Measurements from ENCODE around the gene UBN1. TPM values are rescaled to one million over a fixed set of nuclear protein-coding genes. Genes with fewer than 3 reads are reported as not detected.
"Not testable (repeated sequence)": the region's sequence is repeated elsewhere in the genome, so short reads cannot be mapped to it uniquely, and the experiment has no call there.

The UBN1 gene
- total RNA-seq, 2 donors from 2014 or later, result 47.5 to 69.8 TPM

GRCh38 chr16:4915226-4915761 lies 68.0 kb downstream of the UBN1 start:
- ATAC-seq, result no peak
- no peaks in the 10 kb centered on the region for H3K9me3 ChIP-seq (ENCODE audit: control insufficient read depth, low read length, poor library complexity, severe bottlenecking)
- H3K27me3 Mint-ChIP-seq, result peaks cover 6% of the 10 kb centered on the region
- DNase-seq, result no peak
- H3K27ac Mint-ChIP-seq, result no peak overlapping the region
- no peaks in the 10 kb centered on the region for H3K4me1 Mint-ChIP-seq
- H3K36me3 Mint-ChIP-seq (ENCODE audit: low read depth), result no peaks in the 10 kb centered on the region
- no peak overlapping the region for H3K4me3 Mint-ChIP-seq

GRCh38 chr16:4917117-4917516 lies 69.8 kb downstream of the UBN1 start:
- no peaks in the 10 kb centered on the region for H3K4me1 Mint-ChIP-seq
- no peak overlapping the region for H3K27ac Mint-ChIP-seq

GRCh38 chr16:4918781-4919251 lies 71.5 kb downstream of the UBN1 start:
- ATAC-seq, result no peak
- H3K27ac Mint-ChIP-seq, result no peak overlapping the region
- H3K4me3 Mint-ChIP-seq, result no peak overlapping the region
- no peak for DNase-seq
- no peaks in the 10 kb centered on the region for H3K9me3 ChIP-seq (ENCODE audit: control insufficient read depth, low read length, poor library complexity, severe bottlenecking)
- no peaks in the 10 kb centered on the region for H3K36me3 Mint-ChIP-seq (ENCODE audit: low read depth)
- H3K27me3 Mint-ChIP-seq, result peaks cover 16% of the 10 kb centered on the region
- H3K4me1 Mint-ChIP-seq, result peaks cover 2% of the 10 kb centered on the region

More at GRCh38 chr16:4917117-4917516, 69.8 kb downstream of the UBN1 start:
- no peaks in the 10 kb centered on the region for H3K36me3 Mint-ChIP-seq (ENCODE audit: low read depth)
- DNase-seq, result no peak
- no peak overlapping the region for H3K4me3 Mint-ChIP-seq
- no peaks in the 10 kb centered on the region for H3K9me3 ChIP-seq (ENCODE audit: control insufficient read depth, low read length, poor library complexity, severe bottlenecking)
- peaks cover 2% of the 10 kb centered on the region for H3K27me3 Mint-ChIP-seq
- ATAC-seq, result no peak

- H3K9me3 ChIP-seq (ENCODE audit: control insufficient read depth, low read length, poor library complexity, severe bottlenecking), result no peaks in the 10 kb centered on the region
- Mint-ChIP-seq H3K4me1 (peaks cover 2% of the 10 kb centered on the region), H3K36me3 (ENCODE audit: low read depth) (no peaks in the 10 kb centered on the region), H3K27ac (no peak overlapping the region), H3K27me3 (peaks cover 26% of the 10 kb centered on the region), H3K4me3 (no peak overlapping the region)
- DNase-seq (no peak), ATAC-seq (no peak)
These were observed 73.5 kb downstream of the UBN1 start for GRCh38 chr16:4920826-4921225.

GRCh38 chr16:4922721-4923342 lies 75.6 kb downstream of the UBN1 start:
- Mint-ChIP-seq H3K36me3 (ENCODE audit: low read depth) (no peaks in the 10 kb centered on the region), H3K27ac (no peak overlapping the region), H3K4me1 (peaks cover 2% of the 10 kb centered on the region), H3K4me3 (no peak overlapping the region), H3K27me3 (peaks cover 26% of the 10 kb centered on the region)
- no peak for DNase-seq
- H3K9me3 ChIP-seq (ENCODE audit: control insufficient read depth, low read length, poor library complexity, severe bottlenecking), result no peaks in the 10 kb centered on the region
- no peak for ATAC-seq

GRCh38 chr16:4923853-4924252 lies 76.6 kb downstream of the UBN1 start:
- no peak for DNase-seq
- ATAC-seq, result no peak
- Mint-ChIP-seq H3K4me1 (peaks cover 2% of the 10 kb centered on the region), H3K27ac (no peak overlapping the region), H3K4me3 (no peak overlapping the region), H3K27me3 (peaks cover 26% of the 10 kb centered on the region), H3K36me3 (ENCODE audit: low read depth) (no peaks in the 10 kb centered on the region)
- no peaks in the 10 kb centered on the region for H3K9me3 ChIP-seq (ENCODE audit: control insufficient read depth, low read length, poor library complexity, severe bottlenecking)

GRCh38 chr16:4924593-4925292 lies 77.5 kb downstream of the UBN1 start:
- Mint-ChIP-seq H3K4me1 (peaks cover 2% of the 10 kb centered on the region), H3K27ac (no peak overlapping the region), H3K4me3 (no peak overlapping the region), H3K36me3 (ENCODE audit: low read depth) (peaks cover 2% of the 10 kb centered on the region), H3K27me3 (peaks cover 26% of the 10 kb centered on the region)
- no peak for ATAC-seq
- H3K9me3 ChIP-seq (ENCODE audit: control insufficient read depth, low read length, poor library complexity, severe bottlenecking), result no peaks in the 10 kb centered on the region
- no peak for DNase-seq

- DNase-seq, result no peak
- peaks cover 27% of the 10 kb centered on the region for H3K27me3 Mint-ChIP-seq
- no peak overlapping the region for H3K4me3 Mint-ChIP-seq
- H3K9me3 ChIP-seq (ENCODE audit: control insufficient read depth, low read length, poor library complexity, severe bottlenecking), result no peaks in the 10 kb centered on the region
- peaks cover 2% of the 10 kb centered on the region for H3K4me1 Mint-ChIP-seq
- ATAC-seq, result no peak
- H3K36me3 Mint-ChIP-seq (ENCODE audit: low read depth), result peaks cover 2% of the 10 kb centered on the region
- H3K27ac Mint-ChIP-seq, result no peak overlapping the region
These were observed 78.0 kb downstream of the UBN1 start for GRCh38 chr16:4925293-4925607.

- DNase-seq, result no peak
- no peak overlapping the region for H3K4me3 Mint-ChIP-seq
- no peaks in the 10 kb centered on the region for H3K9me3 ChIP-seq (ENCODE audit: control insufficient read depth, low read length, poor library complexity, severe bottlenecking)
- H3K4me1 Mint-ChIP-seq, result peaks cover 2% of the 10 kb centered on the region
- peaks cover 33% of the 10 kb centered on the region for H3K27me3 Mint-ChIP-seq
- H3K36me3 Mint-ChIP-seq (ENCODE audit: low read depth), result peaks cover 2% of the 10 kb centered on the region
- H3K27ac Mint-ChIP-seq, result no peak overlapping the region
- ATAC-seq, result no peak
These were observed 78.5 kb downstream of the UBN1 start for GRCh38 chr16:4925791-4926190.

GRCh38 chr16:4926928-4927327 lies 79.6 kb downstream of the UBN1 start:
- H3K9me3 ChIP-seq (ENCODE audit: control insufficient read depth, low read length, poor library complexity, severe bottlenecking), result no peaks in the 10 kb centered on the region
- Mint-ChIP-seq H3K4me3 (no peak overlapping the region), H3K27ac (no peak overlapping the region), H3K4me1 (peaks cover 2% of the 10 kb centered on the region), H3K27me3 (peaks cover 37% of the 10 kb centered on the region), H3K36me3 (ENCODE audit: low read depth) (peaks cover 2% of the 10 kb centered on the region)
- ATAC-seq (no peak), DNase-seq (no peak)

- Mint-ChIP-seq H3K4me3 (no peak overlapping the region), H3K36me3 (ENCODE audit: low read depth) (peaks cover 2% of the 10 kb centered on the region), H3K4me1 (peaks cover 2% of the 10 kb centered on the region), H3K27me3 (peaks cover 29% of the 10 kb centered on the region), H3K27ac (no peak overlapping the region)
- DNase-seq (no peak), ATAC-seq (no peak)
- H3K9me3 ChIP-seq (ENCODE audit: control insufficient read depth, low read length, poor library complexity, severe bottlenecking), result no peaks in the 10 kb centered on the region
These were observed 80.4 kb downstream of the UBN1 start for GRCh38 chr16:4927661-4928060.

- Mint-ChIP-seq H3K4me3 (no peak overlapping the region), H3K27ac (no peak overlapping the region), H3K27me3 (peaks cover 24% of the 10 kb centered on the region), H3K4me1 (no peaks in the 10 kb centered on the region), H3K36me3 (ENCODE audit: low read depth) (peaks cover 2% of the 10 kb centered on the region)
- DNase-seq, result no peak
- no peak for ATAC-seq
- H3K9me3 ChIP-seq (ENCODE audit: control insufficient read depth, low read length, poor library complexity, severe bottlenecking), result no peaks in the 10 kb centered on the region
These were observed 80.9 kb downstream of the UBN1 start for GRCh38 chr16:4928227-4928626.

- not testable (repeated sequence) for H3K27ac Mint-ChIP-seq; H3K36me3 Mint-ChIP-seq (ENCODE audit: low read depth); DNase-seq; ATAC-seq; H3K9me3 ChIP-seq (ENCODE audit: control insufficient read depth, low read length, poor library complexity, severe bottlenecking); H3K4me1 Mint-ChIP-seq; H3K4me3 Mint-ChIP-seq
- H3K27me3 Mint-ChIP-seq, result peaks cover 31% of the 10 kb centered on the region
These were observed 82.3 kb downstream of the UBN1 start for GRCh38 chr16:4929619-4930018.

- H3K9me3 ChIP-seq (ENCODE audit: control insufficient read depth, low read length, poor library complexity, severe bottlenecking), result no peaks in the 10 kb centered on the region
- H3K27me3 Mint-ChIP-seq, result peaks cover 39% of the 10 kb centered on the region
- no peak for ATAC-seq
These were observed 84.1 kb downstream of the UBN1 start for GRCh38 chr16:4931381-4931780.

More at GRCh38 chr16:4931381-4931780, 84.1 kb downstream of the UBN1 start:
- H3K4me1 Mint-ChIP-seq, result peaks cover under 1% of the 10 kb centered on the region
- H3K36me3 Mint-ChIP-seq (ENCODE audit: low read depth), result peaks cover 2% of the 10 kb centered on the region
- no peak overlapping the region for H3K27ac Mint-ChIP-seq
- DNase-seq, result no peak
- H3K4me3 Mint-ChIP-seq, result no peak overlapping the region

Data from T-helper 17 cell (primary cell).